ENCODE data around the gene SNX20.

SNX20 gene

DNA sequence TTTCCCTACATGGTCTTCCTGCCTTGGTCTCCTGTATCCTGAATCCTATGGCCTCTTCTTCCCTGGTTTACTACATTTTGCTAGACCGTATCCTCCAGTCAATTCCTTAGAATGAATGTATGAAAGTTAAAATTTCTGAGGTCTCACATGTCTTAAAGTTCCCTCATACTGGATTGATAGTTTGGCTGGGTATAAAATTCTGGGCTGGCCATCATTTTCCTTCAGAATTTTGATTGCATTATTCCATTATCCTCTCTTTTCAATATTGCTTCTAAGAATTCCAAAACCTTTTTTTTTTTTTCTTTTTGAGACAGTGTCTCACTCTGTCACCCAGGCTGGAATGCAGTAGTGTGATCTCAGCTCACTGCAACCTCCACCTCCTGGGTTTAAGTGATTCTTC is 23.1 kb upstream of the SNX20 start:
- no peak for DNase-seq

DNA sequence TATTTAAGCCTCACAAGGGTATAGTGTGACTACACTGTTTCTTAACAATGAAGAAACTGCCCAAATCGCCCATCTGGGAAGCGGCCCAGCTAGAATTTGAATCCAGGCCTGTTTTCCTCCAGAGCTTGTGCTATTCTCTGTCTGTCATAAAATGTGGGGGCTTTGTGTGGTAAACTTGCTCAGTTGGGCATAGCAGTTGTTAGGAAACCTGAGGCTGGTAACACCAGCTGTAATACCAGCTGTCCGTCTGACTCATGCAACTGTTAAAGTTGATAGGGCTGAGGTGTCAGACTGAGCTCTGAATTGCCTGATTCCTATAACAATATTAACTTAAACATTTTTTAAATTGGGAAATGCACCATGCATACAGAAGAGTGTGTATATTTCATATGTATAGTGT is 21.6 kb upstream of the SNX20 start:
- DNase-seq, result no peak

DNA sequence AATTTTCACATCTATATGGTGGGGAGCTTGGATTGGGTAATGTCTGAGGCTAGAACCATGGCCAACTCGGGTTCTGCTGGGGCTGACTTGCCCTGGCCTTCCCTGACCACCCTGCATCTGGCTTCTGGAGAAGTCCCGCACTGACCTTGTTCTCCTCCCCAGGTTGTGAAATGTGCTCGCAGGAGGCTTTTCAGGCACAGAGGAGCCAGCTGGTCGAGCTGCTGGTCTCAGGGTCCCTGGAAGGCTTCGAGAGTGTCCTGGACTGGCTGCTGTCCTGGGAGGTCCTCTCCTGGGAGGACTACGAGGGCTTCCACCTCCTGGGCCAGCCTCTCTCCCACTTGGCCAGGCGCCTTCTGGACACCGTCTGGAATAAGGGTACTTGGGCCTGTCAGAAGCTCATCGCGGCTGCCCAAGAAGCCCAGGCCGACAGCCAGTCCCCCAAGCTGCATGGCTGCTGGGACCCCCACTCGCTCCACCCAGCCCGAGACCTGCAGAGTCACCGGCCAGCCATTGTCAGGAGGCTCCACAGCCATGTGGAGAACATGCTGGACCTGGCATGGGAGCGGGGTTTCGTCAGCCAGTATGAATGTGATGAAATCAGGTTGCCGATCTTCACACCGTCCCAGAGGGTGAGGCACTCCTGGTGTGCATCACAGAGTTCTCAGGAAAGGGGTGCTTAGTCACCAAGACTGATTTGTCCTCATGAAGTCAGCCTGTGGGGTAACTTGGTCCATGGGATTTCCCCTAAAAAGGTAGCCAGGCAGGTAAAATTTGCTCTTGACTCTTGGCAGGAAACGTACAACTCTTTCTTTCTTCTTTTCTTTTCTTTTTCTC is 18.4 kb upstream of the SNX20 start:
- no peak for DNase-seq

DNA sequence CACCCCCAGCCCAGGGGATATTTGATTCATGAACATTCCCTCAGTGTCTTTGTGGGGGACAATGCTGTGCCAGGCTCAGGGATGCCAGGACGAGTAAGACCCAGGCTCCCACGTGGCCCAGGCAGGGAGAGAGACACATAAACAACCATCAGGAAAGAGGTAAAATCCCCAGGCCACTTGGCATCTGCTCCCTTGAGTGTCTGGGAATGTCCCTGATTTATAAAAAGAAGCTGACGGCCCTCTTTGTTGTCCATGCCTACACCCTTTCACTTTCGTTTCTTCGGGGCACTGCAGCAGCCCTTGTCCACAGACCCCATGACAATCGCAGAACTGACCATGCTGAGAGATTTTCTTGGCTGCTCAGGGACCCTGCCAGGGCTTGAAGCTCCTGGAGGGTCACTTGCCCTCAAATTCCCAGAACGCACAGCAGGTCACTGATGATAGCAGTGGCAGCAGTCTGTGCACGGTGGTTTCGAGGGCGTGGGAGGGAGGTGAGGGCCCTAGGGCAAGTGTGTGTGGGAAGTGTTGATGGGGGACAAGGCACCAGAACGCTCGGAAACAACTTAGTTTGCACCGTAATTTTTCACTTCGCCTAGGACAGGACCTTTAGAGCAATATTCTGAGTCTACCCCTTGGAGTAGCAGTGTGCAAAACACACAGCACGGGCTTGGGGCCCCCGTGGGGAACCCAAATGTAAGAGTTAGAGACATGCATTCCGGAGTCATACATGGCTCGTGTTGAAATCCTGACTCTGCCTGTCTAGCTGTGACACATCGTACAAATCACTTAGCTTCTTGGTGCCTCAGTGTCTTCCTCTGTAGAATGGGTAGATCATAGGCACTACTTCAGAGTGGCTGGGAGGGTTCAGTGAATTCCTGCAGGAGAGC is 17.0 kb upstream of the SNX20 start:
- DNase-seq, result no peak

DNA sequence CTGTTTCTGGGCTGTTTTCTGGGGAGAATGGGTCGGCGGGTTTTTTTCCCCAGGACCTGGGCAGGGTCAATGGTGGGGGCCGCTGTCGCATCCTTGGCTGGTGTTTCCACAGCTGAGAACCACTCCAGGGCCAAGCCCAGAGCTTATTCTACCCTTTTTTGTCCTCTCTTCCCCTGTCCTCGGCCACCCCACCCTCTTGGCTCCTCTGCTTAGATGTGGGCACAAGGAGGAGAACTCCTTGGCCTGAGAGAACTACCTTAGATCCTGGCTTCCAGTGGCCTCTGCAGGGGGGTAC is 16.3 kb upstream of the SNX20 start:
- no peak for DNase-seq

DNA sequence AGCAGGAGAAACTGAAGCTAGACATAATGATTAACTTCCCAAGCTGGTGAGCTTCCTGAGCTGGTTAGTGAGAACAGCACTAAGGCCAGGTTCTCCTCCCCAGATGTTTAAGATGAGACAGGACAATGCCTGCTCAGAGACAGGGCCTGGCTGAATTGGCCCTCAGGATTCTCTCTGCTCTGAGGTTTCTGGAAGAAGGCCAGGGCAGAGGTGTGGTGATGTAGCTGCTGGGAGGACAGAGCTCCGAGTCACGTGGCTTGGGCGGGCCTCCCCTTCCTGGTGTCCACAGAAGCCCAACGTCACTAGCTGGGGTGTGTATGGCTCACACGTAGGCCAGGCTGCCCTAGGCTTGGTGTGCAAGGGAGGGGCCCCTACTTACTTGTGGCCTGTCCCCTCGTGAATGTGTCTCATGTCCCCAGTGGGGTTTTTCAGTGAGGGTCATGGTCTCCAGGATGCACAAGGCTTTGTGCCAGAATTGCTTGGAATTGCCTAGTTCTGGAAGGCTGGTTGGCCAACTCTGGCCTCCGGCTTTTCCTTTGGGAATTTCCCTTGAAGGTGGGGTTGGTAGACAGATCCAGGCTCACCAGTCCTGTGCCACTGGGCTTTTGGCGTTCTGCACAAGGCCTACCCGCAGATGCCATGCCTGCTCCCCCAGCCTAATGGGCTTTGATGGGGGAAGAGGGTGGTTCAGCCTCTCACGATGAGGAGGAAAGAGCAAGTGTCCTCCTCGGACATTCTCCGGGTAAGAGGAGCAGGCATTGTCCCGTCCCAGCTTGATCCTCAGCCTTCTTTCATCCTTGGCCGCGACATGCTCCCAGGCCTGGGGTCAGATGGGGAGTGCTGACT is 15.7 kb upstream of the SNX20 start:
- peak; percentile 40 for DNase-seq

DNA sequence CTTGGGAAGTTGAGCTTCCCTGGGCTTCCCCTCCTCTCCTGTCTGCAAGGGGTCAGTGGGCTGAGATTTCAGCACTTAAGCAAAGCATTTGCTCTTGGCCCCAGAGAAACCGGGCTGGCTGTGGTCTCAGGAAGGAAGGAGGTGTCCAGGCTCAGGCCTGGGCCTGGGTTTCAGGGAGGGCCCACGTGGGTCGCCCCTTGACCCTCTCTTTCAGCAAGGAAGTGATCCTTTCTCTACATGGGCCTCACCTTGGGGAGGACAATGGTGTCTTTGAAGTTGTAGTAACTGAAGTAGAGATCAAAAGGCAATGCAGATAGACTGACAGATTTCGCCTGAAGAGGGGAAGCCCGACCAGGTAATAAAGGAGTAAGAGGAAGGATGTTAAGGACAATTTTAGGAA is 15.0 kb upstream of the SNX20 start:
- no peak for DNase-seq

DNA sequence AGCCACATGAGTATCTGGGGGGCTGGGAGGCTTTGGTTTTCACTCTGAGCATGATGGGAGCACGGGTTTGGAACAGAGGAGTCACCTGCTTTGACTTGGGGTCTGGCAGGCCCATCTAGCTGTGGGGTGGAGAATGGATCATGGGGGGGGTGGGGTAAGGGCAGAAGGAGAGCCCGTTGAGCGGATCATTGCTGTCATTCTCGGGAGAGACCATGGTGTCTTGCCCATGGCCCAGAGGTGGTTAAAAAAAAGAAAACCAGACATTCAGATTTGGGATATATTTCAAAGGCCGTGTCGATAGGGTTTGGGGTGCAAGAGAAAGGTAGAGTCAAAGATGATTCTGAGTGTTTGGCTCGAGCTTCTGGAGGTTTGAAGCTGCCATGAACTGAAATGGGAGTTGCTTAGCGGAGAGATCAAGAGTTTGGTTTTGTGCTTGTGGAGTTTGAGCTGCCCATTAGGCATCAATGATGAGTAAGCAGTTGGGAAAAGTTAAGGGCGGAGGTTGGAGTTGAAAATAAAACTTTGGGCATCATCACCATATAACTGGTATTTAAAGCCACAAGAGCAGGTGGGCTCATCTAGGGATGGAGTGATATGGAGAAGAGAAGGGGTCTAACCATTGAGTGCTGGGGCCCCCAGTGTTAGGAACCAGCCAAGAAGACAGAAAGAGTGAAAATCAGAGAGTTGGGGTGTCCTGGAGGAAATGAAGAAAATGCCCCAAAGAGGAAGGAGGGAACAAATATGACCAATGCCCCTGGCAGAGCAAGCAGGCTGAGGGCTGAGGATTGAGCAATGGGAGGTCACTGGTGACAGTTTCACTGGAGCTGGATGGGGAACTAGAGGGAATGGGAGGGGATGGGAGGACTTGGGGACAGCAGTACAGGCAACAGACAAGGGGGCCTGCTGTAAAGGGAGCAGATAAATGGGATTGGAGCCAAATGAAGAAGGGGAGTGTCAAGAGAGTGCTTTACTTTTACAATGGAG is 14.2 kb upstream of the SNX20 start:
- no peak for DNase-seq

DNA sequence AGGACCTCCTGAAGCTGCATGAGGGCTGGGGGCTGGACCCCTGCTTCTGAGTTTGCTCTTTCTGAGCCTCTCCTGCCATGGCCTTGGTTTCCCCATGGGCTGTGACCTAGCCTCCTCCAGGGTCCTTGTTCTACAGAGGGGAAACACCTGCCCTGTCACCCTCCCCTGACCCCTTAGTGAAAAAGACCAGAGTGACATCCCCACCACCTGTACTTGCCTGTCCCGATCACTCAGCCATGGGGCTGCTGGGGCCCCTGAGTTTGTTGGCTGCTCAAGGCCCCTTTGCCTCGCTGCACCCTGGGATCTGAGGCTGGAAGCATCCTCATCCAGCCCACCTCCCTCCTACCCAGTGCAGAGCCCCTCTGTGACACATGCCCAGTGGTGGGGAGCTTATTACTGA is 13.1 kb upstream of the SNX20 start:
- no peak for DNase-seq

DNA sequence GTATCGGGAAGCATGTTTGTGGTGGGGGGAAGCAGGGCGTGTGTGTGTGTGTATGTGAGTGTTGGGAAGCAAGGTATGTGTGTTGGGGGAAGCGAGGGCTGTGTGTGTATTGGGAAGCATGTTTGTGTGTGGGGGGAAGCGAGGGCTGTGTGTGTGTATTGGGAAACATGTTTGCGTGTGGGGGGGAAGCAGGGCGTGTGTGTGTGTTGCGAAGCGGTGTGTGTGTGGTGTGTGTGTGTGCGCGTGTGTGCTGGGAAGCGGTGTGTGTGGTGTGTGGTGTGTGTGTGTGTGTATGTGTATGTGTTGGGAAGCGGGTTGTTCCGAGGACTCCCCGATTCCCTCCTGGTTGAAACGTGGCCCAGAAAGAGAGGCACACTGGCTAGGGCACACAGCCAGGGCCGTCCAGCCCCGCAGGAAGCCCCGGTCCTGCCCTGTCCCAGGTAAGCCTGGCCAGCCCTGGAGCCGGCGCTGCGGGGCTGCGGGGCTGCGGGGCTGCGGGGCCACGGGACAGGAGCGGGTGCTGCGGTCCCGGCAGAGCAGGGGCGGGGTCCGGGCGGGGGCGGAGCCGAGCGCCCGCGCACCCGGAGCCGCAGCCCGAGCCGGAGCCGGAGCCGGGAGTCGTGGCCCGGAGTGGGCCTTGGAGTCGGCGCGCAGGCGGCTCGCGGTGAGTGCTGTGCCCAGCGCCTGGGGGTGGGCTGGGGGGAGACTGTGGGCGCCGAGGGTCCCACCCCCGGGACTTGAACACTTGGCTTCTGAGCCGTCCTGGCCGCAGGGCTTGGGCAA is 12.1 kb upstream of the SNX20 start, which contains the start of gene NOD2:
Gene NOD2 (plus strand): TSS at position 608 of the 783 bp plus-strand sequence. CDS start 5,890 bp downstream, outside the sequence.
- DNase-seq, result no peak

DNA sequence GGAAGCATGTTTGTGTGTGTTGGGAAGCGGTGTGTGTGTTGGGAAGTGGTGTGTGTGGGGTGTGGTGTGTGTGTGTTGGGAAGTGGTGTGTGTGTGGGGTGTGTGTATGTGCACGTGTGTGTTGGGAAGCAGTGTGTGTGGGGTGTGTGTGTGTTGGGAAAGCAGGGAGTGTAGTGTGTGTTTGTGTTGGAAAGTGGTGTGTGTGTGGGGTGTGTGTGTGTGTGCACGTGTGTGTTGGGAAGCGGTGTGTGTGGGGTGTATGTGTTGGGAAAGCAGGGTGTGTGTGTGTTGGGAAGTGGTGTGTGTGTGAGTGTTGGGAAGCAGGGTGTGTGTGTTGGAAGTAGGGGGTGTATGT is 11.5 kb upstream of the SNX20 start:
- DNase-seq, result no peak

DNA sequence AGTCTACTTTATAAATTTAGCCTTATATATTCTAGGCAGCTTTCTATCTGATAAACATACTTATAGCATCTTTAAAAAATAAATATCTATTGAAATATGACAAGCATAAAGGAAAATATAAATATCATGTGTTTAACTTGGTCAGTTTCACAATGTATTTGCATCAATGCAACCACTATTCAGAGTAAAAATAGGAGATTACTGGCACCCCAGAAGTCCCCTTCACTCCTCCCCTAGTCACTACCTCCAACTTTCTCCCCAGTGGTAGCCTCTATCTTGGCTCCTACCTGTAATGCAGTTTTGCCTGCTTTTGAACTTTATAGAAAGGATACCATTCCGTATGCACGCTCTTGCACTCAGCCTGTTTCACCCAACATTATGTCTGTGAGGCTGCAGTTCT is 9.1 kb upstream of the SNX20 start:
- no peak for DNase-seq

DNA sequence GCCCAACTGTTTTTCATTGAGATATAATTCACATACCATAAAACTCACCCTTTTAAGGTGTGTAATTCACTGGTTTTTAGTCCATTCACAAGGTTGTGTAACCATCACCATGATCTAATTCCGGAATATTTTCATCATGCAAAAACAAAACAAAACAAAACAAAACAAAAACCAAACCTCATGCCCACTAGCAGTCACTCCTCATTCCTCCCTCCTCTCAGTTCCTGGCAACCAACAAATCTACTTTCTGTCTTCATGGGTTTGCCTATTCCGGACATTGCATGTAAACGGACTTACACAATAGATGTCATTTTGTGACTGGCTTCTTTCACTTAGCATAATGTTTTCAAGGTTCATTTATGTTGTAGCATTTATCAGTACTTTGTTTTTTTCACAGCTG is 7.8 kb upstream of the SNX20 start:
- no peak for DNase-seq

DNA sequence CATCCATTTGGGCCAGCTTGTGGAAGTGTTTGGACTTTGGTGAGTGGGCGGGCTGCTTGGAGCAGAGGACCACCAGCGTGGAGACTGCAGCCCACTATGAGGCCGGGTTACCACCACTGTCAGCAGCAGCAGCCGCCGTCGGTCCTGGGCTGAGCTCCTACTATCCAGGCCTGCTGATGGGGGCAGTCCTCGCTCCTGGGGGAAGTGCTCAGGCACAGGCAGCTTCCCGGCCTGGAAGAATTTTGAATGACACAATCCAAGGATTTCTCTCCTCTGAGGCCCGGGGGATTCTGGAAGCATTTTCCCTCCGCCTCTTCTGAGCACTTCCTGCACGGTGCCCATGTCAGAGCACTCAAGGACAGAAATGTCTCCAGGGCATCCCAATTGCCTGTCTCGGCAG is 7.0 kb upstream of the SNX20 start:
- DNase-seq, result no peak

DNA sequence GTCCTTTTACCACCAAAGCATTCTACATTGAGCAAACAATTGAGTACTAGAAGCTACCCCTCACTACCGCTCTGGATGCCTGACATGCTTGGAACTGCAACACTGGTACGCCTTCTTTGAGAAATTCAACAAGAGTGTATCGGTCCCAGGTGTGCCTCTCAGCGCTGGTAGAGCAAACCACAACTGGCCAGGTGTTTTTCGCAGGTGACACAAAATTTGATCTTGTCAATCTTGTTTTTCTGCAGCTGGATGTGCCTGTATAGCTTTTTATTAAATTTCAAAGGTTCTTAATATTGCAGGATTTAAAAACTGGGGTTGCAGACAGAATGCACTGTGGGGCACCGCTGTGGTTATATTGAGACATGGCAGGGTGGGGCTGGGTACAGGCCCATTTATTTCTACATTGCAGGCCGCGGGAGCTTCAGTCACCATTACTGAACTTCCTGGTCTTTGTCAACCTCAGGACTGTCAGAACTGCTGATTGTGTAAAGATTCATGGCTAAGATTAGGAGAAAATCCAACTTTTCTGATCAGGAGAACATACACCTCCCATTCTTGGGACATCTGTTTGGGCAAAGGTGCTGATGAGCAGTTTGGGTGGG is 4.5 kb upstream of the SNX20 start:
- DNase-seq, result no peak

DNA sequence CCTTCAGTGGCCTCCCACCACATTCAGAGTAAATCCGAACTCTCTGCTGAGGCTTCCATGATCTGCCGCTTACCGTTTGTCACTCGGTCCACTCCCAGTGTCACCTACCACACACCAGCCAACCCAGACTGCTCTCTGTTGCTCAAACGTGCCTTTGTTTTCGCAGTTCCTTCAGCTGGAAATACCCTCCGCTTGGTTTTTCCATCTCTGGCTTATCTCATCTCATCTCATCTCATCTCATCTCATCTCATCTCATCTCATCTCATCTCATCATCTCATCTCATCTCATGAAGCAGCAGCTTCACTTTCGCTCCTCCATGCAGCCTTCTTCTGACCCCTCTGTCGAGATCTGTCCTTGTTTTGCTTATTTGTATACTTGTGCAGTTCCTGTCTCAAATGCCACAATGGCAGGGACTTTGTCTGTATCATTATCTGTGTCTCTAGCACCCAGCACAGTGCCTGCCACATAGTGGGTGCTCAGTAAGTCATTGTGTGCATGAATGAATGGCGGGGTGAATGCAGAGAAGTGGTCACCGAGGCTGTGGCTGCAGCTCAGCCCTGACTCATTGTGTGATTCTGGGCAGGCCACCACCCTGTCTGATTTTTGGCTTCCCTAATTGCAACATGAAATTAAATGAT is 3.8 kb upstream of the SNX20 start:
- DNase-seq, result no peak

DNA sequence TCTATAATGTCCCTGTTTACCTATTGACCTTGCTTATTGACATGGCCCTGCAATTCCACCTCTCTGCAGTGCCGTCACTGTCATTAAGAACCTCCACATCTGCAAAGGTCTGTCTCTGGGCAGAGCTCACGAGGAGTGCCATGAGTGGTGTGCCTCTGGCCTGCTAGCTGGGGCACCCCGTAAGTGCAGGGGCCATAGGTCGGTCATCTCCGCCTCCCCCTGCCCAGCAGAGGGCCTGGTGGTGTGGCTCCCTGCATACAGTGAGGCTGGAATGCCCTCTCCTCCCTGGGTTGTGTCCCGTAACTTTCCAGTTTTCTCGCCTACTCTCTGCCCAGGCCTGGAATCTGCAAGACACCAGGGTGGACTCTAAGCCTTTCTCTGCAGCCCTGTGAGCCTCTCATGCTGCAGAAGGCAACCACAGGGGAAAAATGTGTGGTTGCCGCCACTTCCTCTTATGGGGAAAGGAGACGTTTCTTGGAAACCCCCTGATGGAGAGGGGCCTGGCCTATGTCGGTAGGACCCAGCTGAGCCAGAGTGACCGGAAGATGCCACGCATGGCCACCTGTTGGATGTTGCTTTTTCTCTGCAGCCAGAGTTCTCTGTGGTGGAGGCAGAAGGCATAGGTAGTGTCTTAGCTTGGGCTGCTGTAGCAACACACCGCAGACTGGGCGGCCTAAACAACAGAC is 2.7 kb upstream of the SNX20 start:
- no peak for DNase-seq

DNA sequence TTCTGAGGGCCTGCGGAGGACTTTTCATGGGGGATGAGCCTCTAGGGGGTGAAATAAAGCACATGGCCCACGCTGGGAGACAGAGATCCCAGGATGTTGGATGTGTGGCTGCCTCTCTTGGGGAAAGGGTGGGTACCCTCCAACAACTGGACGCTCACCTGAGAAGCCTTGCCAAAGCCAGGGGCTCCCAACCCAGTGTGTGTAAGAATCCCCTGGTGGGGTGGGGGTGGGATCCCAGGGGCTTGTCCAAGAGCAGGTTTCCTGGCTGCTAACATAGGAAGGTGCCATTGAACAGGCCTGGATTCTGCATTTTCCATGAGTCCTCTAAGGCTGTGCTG is 587 bp downstream of the SNX20 start:
- no peak for DNase-seq

DNA sequence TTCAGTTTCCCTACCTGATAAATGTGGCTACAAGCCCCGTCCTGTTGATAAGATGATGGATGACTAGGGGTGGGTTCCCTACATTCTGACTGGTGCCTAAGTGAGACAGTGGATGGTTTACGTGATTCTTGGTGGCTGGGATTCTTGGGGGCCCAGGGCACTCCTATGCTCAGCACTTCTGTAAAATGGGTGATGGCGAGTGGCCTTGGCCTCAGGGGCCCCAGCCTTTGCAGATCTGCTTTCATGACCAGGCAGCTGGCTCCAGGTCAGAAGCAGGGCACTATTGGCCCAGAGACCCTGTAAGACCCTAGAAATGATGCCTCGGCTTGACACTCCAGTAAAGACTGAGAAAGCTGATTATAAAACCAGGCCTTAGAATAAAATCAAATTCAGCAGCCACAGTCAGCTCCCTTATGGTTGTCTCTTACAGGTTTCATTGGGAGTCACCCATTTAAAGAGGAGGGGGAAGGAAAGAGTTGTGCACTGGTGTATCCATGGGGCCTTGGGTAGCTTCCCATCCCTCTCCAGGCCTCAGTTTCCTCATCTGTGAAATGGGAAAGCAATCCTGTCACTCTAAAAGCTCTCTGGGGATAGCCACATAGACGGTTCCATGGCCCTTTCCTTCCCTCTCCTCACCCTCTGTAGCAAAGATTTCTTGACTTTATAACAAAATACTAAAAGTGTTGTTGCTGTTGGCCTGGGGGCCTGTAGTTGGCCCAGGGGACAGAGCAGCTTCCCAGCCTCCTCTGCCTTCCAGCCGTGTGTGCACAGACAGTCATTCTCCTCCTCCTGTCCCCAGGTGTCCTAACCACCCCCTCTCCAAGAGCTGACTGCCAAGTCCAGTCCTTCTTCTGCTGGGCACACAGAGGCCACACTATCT is 1.2 kb downstream of the SNX20 start:
- DNase-seq, result no peak

Measured in fibroblast of skin of right quadriceps (primary cell).